ENCODE measurements around the gene VAMP7. TPM values are rescaled to one million over a fixed set of nuclear protein-coding genes. Genes with fewer than 3 reads are reported as not detected.

The VAMP7 gene
- total RNA-seq, 6 experiments from 2014 or later = 20.5 to 27.7 (median 24.8) TPM

GRCh38 chrX:155874571-155875244 is 6.4 kb upstream of the VAMP7 start:
- Histone ChIP-seq H3K27ac (no peak overlapping the region), H3K36me3 (no peaks in the 10 kb centered on the region), H3K9me3 (no peaks in the 10 kb centered on the region), H3K27me3 (peaks cover 0 to 3% of the 10 kb centered on the region in 2 donors), H3K4me3 (no peak overlapping the region), H3K4me1 (no peaks in the 10 kb centered on the region)
- WGBS (ENCODE audit: insufficient coverage, low coverage, low lambda C conversion rate, missing lambda C conversion rate) = 51% methylated on average over 16 of the region's 31 CpGs
- DNase-seq = no peak
- intact Hi-C loops (cut with DNase I) = no loop called here
- peak in 1 of 4 donors; percentile 19 for ATAC-seq
- TF ChIP-seq CTCF (IDR thresholded peaks at IDR 0.05) (no peak), POLR2A (IDR thresholded peaks at IDR 0.05) (no peak)

- TF ChIP-seq POLR2A (IDR thresholded peaks at IDR 0.05) (no peak), CTCF (IDR thresholded peaks at IDR 0.05) (no peak)
- Histone ChIP-seq H3K27me3 (peaks cover 0 to 3% of the 10 kb centered on the region in 2 donors), H3K4me3 (no peak overlapping the region), H3K4me1 (no peaks in the 10 kb centered on the region), H3K36me3 (no peaks in the 10 kb centered on the region), H3K27ac (no peak overlapping the region), H3K9me3 (no peaks in the 10 kb centered on the region)
- 41% methylated on average over 3 of the region's 3 CpGs for WGBS (ENCODE audit: insufficient coverage, low coverage, low lambda C conversion rate, missing lambda C conversion rate)
- DNase-seq = no peak
- ATAC-seq = no peak
- intact Hi-C loops (cut with DNase I) = no loop called here
These were observed 4.4 kb upstream of the VAMP7 start for GRCh38 chrX:155876704-155877103.

GRCh38 chrX:155877288-155877687 is 3.9 kb upstream of the VAMP7 start:
- no peak for ATAC-seq
- 25% methylated on average over 1 of the region's 1 CpG for WGBS (ENCODE audit: insufficient coverage, low coverage, low lambda C conversion rate, missing lambda C conversion rate)
- no peaks in the 10 kb centered on the region for H3K9me3 ChIP-seq
- DNase-seq = no peak
- no peak overlapping the region for H3K4me3 ChIP-seq
- intact Hi-C loops (cut with DNase I) = no loop called here
- H3K4me1 ChIP-seq = no peaks in the 10 kb centered on the region
- H3K27ac ChIP-seq = no peak overlapping the region
- no peak for TF ChIP-seq CTCF (IDR thresholded peaks at IDR 0.05)
- TF ChIP-seq POLR2A (IDR thresholded peaks at IDR 0.05) = no peak
- H3K27me3 ChIP-seq = peaks cover 0 to 3% of the 10 kb centered on the region in 2 donors
- H3K36me3 ChIP-seq = no peaks in the 10 kb centered on the region

GRCh38 chrX:155880586-155881157 is 473 bp upstream of the VAMP7 start:
- WGBS (ENCODE audit: insufficient coverage, low coverage, low lambda C conversion rate, missing lambda C conversion rate) = 28% methylated on average over 13 of the region's 13 CpGs
- Histone ChIP-seq H3K27me3 (no peaks in the 10 kb centered on the region), H3K4me3 (peak overlapping the region; percentile 60 to 75 (median 64)), H3K36me3 (no peaks in the 10 kb centered on the region), H3K9me3 (no peaks in the 10 kb centered on the region), H3K27ac (no peak overlapping the region), H3K4me1 (no peaks in the 10 kb centered on the region)
- DNase-seq (no peak), ATAC-seq (peak; percentile 20 to 34 (median 26))
- TF ChIP-seq POLR2A (IDR thresholded peaks at IDR 0.05) (no peak), CTCF (IDR thresholded peaks at IDR 0.05) (no peak)
- intact Hi-C loops (cut with DNase I) = no loop called here

All from right lobe of liver (tissue), 6 donors.